ENCODE data around the gene CRIP1.

The CRIP1 gene

DNA sequence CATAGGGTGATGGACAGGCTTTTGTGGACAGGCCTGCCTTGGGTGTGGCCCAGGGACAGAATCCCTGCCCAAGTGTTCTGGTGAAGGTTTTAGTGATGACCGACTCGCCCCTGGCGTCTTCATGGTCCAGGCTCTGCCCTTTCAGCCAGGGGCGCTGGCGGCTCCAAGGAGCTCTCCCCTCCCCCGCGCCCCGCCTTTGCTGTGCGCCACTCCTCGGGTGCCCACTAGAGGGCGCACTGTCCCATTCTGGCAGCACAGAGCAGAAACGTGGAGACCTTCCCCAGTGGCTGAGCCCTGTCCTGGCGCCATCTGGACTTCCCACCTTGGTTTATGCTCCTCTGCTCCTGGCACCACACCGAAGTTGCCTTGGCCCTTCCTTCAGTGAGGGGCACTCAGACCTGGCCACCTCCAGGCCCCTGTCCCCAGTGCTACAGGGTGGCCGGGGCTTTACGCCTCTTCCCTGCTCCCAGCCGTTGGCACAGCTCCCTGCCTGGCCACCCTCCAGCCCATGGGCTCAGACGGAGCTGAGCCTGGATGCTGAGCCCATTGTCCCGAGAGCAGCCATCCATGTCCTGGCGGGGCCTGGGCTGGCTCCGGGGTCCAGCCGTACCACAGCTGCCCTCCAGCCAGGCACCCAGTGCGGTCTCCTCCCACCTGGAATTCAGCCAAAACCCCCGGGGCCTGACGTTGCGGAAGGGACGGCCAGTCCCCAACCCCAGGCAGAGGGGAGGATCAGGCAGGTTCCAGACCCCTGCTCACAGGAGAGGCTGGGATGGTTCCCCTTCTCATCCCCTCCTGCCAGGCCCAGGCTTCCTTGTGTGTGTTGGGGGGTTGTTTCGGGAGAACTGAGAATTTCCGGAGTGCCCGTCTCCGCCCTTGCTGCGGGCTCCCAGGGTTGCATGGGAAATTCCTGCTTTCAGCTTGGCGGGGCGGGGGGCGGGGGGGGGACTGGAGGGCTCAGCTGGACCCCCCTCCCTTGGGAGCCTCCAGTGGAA lies 5.6 kb upstream of the CRIP1 start:
- DNase-seq (ENCODE audit: low read depth in 2 of 2) = peak; percentile 71 to 75

DNA sequence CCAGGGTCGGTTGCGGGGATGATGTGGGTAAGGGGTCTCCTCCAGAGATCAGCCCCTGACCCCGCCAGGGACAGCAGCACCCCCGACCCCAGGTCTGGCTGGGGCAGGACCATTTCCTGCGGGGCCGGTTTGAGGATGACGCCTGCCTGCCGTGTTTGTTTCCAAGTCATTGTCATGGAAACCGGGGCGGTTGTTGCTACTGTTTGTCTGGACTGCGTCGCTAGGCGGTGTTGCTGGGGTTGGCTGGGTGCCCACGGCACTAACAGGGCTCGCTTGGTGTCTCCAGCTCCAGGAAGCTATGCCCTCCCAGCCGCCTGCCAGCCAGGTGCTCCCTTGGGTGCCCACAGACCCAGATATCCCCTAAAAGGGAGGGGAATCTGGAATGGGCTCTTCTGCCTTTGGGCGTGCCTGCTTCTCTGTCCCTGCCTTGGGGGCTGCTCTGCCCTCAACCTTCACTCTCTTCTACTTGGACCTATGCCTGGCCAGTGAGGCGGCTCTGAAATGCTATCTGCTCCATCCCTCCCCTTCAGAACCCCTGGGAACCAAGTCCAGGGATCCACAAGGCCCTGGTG lies 4.7 kb upstream of the CRIP1 start:
- peak; percentile 79 to 87 for DNase-seq (ENCODE audit: low read depth in 2 of 2)

DNA sequence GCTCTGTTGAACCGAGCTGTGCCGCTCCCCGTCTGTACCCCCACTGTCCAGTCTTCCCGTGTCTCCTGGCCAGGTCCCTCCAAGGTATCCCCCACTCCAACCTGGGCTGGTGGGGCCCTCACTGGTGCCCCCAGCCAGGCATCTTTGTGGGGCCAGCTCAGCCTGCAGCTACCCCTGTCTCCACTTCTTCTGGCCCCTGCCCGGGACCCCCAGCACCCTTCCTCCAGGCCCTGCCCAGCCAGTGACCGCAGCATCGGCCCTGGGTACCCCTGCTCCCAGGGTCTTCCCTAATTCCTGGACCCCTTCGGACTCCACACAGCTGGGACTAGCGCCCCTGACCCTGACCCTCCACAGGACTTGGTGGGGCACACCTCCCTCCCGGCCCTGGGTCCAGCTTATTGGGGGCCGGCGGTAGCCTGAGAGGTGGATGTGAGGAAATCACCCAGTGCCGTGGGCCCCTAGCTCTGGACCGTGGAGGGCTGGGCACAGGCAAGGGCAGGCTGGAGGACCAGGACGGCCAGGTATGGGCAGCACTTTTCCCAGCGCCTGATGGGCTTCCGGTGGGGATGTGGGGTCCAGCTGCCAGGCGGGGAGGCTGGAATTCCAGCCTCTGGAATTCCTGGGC lies 4.1 kb upstream of the CRIP1 start:
- no peak for DNase-seq (ENCODE audit: low read depth in 2 of 2)

DNA sequence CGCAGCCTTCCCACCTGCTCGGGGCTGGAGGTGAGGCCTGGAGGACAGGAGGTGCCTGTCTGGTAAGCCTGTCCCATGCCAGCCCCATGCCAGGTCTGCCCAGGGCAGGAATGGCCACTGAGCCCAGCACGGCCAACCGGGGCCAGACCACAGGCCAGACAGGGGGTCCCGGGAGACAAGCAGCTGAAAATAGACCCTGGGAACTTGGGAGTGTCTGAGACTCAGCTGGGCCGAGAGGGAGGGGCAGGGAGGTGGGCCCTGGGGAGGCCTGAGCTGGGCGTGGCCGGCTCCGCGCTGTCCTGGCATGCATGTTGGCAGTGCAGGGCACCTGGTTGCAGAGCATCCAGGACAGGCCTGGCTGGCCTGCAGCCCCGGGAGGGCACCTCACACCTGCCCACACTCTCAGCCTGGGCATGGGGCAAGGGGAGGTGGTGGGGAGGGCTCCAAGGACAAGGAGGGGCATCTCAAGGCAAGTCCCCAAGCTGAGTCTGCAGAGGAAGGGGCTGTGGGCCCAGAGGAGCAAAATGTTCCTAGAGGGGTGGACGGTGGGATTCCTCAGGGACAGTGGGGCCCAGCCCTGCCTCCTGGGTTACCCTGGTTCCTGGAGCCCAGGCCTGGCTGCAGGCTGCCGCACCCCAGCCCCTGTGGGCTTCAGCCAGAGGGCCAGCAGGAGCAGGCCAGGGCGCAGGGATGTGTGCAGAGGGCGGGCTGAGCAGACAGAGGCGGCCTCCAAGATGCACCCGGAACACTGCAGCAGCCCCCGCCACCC lies 3.2 kb upstream of the CRIP1 start:
- DNase-seq (ENCODE audit: low read depth in 2 of 2) = no peak

DNA sequence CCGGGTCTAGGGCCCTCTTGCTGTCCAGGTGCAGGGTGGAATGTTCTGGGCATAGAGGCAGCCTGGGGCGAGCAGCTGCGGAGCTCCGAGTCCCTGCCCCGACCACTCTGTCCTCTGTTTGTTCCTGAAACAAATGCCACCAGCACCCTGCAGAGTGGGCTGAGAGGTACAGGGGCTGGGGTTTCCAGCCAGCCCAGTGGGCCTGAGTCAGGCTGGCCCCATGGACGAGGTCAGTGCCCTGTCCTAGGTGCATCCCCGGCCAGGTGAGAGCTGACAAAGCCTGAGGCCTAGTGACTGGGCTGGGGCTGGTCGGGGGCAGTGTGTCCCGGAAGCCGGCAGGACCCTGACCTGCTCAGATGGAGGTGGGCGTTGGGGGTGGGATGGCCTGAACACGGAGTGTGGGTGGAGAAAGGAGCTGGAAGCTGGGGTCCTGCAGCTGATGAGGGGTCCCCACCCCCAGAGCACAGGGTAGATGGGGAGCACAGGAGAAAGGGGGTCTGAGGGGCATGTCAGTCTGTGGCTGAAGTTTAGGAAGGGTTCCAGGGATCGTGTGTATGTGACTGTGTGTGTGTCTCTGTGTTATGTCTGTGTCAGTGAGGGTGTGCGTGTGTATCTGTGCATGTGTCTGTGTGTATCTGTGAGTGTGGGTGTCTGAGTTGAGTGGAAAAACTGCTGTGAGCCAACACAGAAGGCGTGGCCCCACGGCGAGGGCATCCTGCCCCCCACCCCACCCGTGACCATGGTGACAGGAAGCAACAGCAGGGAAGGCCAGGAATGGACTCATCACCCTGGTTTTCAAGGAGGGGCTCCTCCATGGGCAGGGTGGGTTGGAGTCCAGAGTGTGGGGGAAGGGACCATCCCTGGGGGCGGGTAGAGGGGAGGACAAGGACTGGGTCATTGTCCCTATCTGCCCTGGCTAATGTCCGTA lies 2.4 kb upstream of the CRIP1 start:
- no peak for DNase-seq (ENCODE audit: low read depth in 2 of 2)

DNA sequence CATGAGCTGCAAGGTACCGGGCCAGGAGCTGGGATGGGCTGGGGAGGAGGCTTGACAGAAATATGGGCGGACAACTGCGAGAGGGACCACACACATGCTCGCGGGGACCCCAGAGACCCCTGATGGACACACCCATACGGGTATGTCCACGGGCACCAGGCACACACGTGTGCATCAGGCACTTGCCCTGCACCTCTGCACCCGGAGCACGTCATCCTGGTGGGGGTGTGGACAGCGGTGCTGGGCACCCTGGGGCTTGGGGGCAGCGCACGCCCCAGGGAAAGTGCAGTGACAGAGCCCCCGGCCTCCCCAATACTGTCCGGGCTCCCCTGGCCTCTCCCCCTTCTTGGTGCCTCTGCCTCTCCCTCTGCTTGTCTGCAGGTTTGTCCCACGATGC lies 1.7 kb upstream of the CRIP1 start:
- DNase-seq (ENCODE audit: low read depth in 2 of 2) = no peak

DNA sequence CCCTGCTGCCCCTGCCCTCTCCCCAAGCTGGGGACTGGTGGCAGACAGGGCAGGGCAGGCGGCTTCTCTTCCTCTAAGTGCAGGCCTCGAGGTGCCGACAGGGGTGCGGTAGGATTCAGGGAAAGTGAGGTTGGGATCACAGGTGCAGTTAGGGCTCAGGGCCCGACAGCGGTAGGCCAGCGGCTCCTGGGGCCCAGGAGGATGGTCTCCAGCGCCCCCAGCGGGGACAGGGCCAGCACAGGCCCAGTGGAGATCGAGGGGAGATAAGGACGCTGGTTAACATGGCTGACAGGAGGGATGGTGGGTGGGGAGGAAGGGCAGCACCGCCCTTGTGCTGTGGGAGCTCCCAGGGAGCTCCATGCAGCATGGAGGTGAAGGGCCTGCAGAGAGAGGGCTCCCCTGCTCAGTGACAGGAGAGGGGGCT lies 935 bp upstream of the CRIP1 start:
- no peak for DNase-seq (ENCODE audit: low read depth in 2 of 2)

DNA sequence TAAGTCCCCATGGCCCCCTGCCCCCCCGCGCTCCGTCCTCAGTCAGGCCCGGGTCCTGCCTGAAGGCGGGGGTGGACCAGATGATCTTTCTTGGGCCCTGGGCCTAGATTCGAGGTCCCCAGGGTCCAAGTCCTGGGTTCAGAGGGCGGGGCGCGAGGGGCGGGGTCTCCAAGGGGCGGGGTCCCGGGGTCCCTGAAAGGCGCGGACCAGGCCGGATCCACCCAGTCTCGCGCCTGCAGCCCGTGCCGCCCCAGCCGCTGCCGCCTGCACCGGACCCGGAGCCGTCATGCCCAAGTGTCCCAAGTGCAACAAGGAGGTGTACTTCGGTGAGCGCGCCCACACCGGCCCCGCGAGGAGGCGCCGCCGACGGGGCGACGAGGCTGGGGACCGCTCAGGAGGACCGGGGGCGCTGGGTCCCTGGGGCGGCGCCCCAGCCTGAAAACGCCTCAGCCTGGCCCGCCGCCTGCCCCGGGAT lies 325 bp downstream of the CRIP1 start:
- no peak for DNase-seq (ENCODE audit: low read depth in 2 of 2)

DNA sequence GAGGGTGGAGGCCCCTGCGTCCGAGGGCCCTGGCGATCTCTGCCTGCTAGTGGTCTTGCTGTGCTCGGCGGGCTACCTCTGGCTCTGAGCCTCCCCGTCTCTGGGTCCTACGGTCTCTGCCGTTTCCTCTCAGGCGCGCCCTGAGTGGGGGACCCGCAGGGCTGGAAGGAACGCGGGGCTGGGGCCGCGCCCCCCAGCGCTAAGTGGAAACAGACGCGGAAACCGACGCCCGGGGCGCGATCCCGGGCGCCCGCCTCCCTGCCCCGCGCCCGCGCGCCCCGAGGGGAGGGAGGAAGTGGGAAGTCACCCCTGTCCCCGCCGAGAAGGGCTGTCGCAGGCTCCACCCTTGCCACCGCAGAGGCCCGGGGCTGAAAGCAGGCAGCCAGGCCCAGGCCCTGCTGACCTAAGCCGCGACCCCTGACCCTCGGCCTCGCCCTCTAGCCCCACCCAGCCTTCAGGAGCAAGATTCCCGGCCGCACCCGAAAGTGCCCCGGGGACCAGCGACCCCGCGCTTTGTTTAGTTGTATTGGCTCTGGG lies 831 bp downstream of the CRIP1 start:
- DNase-seq (ENCODE audit: low read depth in 2 of 2) = no peak

DNA sequence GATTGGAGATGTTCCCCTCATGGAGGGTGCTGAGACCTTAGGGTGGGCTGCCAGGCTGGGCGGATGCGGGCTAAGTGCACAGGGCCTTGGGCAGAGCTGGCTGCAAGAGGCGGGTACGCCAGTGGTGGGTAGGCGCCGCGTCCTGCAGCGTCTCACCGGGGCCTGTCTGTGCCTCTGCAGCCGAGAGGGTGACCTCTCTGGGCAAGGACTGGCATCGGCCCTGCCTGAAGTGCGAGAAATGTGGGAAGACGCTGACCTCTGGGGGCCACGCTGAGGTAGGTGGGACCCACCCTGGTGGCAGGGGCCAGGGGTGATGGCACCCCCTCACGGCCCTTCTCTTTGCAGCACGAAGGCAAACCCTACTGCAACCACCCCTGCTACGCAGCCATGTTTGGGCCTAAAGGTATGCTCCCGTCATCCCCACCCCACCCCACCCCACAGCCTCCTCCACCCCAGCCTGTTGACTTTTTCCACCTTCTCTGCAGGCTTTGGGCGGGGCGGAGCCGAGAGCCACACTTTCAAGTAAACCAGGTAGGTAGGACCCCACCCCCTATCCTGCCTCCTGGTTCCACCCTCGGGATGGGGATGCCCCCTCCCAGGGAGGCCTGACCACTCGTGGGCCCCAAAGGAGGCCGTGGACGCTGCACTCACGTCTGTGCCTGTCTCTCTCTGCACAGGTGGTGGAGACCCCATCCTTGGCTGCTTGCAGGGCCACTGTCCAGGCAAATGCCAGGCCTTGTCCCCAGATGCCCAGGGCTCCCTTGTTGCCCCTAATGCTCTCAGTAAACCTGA lies 1.5 kb downstream of the CRIP1 start:
- DNase-seq (ENCODE audit: low read depth in 2 of 2) = no peak

DNA sequence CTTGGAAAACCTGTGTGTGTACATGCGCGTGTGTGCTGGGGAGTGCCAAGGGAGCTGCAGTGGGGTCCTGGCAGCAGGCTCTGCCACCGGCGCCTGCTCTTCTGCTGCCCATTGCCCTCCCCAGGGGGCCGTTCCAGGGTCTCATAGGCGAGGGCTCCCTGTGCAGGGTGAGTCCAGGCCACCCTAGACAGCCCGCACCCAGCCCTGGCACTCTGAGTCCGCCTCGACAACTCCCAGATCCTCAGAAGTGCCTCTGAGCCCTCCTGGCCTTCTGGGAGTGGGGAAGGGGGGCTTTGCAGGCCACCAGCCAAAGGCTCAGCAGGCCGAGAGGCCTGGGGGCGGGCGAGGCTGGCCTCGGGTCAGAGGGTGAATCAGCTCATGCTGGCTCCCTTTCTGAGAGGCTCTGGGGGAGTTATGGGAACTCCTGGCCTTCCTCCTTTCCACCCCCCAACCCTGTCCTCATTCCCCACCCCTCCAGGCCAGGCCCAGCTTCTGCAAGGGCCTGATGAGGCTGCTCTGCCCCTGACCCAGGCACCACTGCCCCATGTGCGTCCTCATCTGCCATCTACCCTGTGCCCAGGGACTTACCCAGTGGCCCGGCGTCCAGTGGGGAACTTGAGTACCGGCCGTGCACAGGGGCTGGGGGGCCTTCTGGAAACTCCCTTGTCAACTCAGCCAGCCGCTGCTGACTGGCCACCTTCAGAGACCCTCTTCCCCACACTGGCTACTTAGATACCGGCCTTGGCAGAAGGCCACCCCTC lies 2.3 kb downstream of the CRIP1 start:
- no peak for DNase-seq (ENCODE audit: low read depth in 2 of 2)

DNA sequence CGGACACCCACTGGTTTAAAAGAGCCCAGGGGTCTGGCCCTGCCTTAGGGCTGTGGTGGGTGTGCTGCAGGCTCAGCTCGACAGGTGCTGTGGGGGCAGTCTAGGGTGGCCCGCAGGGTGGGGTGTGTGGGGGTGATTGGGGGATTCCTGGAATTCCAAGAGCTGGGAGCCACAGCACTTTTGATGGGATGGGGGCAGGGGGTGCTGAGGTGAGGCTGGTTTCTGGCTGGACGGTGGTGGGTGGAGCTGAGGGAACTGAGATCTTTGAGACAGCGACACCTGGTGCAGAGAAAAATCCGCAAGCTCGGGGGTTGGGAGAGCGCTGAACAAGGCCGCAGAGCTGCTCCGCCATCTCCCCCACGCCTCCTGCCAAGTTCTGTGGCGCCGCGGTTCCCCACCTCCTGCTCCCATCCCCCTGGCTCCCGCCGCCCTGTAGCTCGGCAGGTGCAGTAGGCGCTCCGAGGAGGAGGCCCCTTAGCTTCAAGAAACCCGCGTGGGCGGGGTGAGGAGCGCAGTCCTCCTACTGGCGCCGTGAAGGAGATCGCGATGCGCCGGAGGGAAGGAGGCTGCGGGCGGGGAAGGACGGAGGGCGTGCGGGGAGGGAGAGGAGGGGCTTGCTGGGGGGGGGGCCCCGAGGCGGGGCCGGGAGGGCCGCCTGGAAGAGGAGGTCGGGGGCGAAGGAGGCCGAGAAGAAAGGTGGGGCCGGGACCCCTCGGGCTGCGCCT lies 3.0 kb downstream of the CRIP1 start:
- peak; percentile 71 to 74 for DNase-seq (ENCODE audit: low read depth in 2 of 2)

DNA sequence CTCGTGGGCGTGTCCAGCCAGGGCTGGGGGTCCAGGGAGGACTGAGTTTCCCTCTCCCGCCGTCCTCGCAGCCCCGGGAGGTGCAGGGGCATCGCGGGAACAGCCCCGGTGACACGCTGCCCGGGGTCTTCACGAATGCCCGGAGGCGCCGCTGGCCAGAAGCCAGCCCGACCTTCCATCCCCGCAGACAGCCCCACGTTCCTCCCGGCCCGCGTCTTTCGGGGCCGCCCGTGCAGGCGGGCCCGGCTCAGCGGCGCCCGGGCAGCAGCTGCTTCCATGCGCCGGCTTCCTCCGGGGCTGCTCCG lies 3.5 kb downstream of the CRIP1 start:
- no peak for DNase-seq (ENCODE audit: low read depth in 2 of 2)

DNA sequence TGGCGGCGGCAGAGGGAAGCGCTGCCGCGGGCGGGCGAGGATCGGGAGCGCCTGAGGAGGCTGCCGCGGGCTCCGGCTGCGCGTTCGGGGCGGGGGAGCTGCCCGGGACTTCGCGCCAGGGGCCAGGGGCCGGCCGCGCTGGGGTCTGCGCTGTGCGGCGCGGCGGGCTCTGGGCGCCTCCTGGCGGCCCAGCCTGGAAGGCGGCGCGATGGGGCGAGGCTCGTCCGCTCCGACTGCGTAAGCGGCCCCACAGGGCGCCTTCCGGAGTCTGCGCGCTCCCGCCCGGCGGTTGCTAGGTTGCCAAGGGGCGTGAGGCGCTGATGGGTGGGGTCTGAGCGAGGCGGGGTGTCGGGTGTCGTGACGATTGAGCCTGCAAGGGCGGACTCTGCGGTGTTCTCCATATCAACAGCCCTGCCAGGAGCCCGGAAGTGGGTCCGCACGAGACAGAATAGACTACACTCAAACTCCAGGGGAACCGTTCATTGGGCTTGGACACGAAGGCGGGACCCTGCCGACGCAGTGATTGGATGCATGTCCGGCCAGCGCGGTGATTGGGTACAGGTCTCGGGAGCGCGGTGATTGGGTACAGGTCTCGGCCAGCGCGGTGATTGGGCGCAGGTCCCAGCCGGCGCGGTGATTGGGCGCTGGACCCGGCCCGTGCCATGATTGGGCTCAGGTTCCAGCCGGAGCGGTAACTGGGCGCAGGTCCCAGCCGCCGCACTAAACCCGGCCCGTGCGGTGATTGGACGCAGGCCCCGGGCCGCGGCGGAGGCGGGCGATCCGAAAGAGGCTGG lies 4.1 kb downstream of the CRIP1 start, which contains the start of gene TEDC1:
TSS of gene TEDC1 (plus strand) at position 675 of the 794 bp plus-strand sequence. CDS start 130 bp downstream, outside the sequence.
- DNase-seq (ENCODE audit: low read depth in 2 of 2) = peak; percentile 96 to 99

DNA sequence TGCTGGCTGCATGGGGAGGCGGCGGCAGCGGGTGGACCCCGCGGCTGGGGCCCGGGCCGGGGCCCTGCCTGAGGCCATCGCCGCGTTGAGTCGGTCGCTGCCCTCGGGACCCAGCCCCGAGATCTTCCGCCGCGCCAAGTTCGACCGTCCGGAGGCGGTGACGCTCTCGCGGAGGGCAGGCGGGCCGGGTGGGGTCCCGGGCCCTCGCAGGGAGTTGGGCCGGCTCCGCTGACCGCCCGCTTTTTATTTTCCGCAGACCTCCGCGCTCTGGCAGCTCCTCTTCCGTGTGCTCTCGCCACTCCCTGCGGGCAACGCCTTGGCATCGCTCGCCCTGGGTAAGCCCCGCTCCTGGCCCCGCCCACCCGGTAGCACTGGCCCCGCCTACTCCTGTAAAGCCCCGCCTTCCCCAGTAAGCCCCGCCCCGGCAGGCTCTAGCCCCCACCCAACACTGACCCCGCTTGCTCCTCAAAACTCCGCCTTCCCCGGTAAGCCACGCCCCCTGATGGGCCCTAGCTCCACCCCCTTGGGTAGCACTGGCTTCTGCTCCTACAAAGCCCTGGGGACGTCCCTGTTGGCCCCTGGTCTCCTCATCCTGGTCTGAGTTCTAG lies 4.8 kb downstream of the CRIP1 start:
- DNase-seq (ENCODE audit: low read depth in 2 of 2) = peak; percentile 67 to 68

DNA sequence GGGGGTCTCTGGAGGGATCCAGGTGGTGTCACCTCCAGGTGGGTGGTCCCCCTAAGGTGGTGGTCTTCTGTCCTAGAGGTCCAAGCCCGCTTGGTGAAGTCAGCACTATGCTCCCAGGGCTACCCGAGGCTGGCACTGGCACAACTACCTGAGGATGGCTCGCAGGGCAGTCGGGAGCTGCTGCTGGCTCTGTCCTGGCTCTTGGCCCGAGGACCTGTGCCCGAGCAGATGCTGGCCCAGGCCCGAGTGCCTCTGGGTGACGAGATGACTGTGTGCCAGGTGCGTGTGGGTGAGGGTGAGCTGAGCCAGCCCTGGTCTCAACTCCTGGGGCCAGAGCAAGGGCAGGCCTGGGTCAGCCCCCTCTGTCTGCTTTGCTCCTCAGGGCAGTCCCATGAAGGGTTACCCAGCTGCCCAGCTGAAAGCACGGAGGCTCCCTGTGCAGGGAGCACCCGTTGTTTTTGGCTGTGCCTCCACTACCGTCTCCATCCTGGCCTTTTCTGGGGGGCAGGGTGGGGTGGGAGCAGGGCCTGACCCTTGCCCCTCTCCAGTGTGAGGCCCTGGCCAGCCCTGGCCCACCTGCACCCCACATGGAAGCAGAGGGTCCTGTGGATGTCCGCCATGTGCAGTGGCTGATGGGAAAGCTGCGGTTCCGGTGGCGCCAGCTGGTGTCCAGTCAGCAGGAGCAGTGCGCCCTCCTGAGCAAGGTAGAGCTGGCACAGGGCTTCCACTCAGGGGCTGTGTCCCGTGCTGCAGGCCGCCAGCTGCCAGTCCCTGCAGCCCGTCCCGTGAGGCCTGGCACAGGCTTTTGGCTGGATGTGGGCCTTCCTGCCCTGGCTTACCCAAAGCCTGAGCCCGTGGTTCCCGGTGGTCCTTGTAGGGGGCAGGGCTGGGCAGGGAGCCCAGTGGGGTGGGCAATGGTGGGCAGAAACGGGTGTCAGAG lies 5.6 kb downstream of the CRIP1 start:
- no peak for DNase-seq (ENCODE audit: low read depth in 2 of 2)
